ENCODE measurements around the gene MRPS16. TPM values are rescaled to one million over a fixed set of nuclear protein-coding genes. Genes with fewer than 3 reads are reported as not detected.

Gene MRPS16
- total RNA-seq, 4 donors from 2014 or later = 37.4 to 43.5 (median 40.3) TPM

DNA sequence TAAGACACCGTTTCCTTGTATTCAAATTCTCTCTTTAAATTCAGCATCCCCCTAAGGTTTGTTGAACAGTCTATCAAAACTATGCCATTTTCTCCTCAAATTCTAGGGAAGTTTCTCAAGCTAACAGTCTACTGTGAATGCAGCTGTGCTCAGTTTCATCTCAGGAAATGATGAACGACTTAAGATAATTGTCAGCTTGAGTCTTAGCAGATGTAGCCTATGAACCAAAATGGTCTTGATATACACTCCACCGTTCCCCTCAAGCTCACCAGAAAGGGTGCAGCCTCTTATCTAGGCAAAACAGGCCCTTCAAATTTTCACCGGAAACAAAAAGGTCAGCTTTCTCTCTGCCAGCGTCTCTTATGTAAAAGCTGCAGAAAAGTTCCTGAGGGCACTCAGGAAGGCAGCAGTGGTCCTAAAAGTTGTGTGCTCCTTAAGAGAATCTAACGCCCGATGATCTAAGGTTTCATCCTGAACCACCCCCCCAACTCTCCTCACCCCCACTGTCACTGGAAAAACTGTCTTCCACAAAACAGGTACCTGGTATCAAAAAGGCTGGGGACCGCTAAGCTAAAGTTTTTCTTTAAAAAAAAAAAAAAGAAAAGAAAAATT lies 7.5 kb downstream of the MRPS16 start:
- Histone ChIP-seq H3K27me3 (no peaks in the 10 kb centered on the region), H3K36me3 (peaks cover 2 to 72% of the 10 kb centered on the region in 2 donors), H3K27ac (no peak overlapping the region), H3K9me3 (no peaks in the 10 kb centered on the region), H3K4me3 (no peak overlapping the region), H3K4me1 (peaks cover 4 to 42% (median 10%) of the 10 kb centered on the region in 3 donors)
- TF ChIP-seq POLR2AphosphoS5 (IDR thresholded peaks at IDR 0.05) (no peak), EP300 (IDR thresholded peaks at IDR 0.05) (no peak), POLR2A (IDR thresholded peaks at IDR 0.05) (no peak), CTCF (IDR thresholded peaks at IDR 0.05) (no peak)
- ATAC-seq = no peak
- 45 to 61% methylated on average over 5 to 7 of the region's 8 CpGs for WGBS, 2 donors (ENCODE audit: low coverage in 1 of 2)

- 93 to 100% methylated on average over 2 of the region's 2 CpGs for WGBS, 2 donors (ENCODE audit: low coverage in 1 of 2)
- ATAC-seq = no peak
- no peak overlapping the region for H3K27ac ChIP-seq
- H3K36me3 ChIP-seq = peaks cover 2 to 100% of the 10 kb centered on the region in 2 donors
- H3K27me3 ChIP-seq = no peaks in the 10 kb centered on the region
- H3K4me3 ChIP-seq = no peak overlapping the region
- no peak for TF ChIP-seq EP300 (IDR thresholded peaks at IDR 0.05)
- no peak for TF ChIP-seq POLR2AphosphoS5 (IDR thresholded peaks at IDR 0.05)
- TF ChIP-seq CTCF (IDR thresholded peaks at IDR 0.05) = no peak
- no peak for TF ChIP-seq POLR2A (IDR thresholded peaks at IDR 0.05)
- peaks cover 0 to 11% (median 0%) of the 10 kb centered on the region in 3 donors for H3K4me1 ChIP-seq
- H3K9me3 ChIP-seq = no peaks in the 10 kb centered on the region
Observed at GRCh38 chr10:73239908-73240307, 12.5 kb downstream of the MRPS16 start.

- H3K27ac ChIP-seq = no peak overlapping the region
- TF ChIP-seq POLR2AphosphoS5 (IDR thresholded peaks at IDR 0.05) (no peak), POLR2A (IDR thresholded peaks at IDR 0.05) (no peak), EP300 (IDR thresholded peaks at IDR 0.05) (no peak), CTCF (IDR thresholded peaks at IDR 0.05) (no peak)
- no peaks in the 10 kb centered on the region for H3K9me3 ChIP-seq
- H3K36me3 ChIP-seq = peaks cover 2 to 100% of the 10 kb centered on the region in 2 donors
- WGBS, 2 donors (ENCODE audit: low coverage in 1 of 2) = 87 to 89% methylated on average over 5 of the region's 5 CpGs
- peaks cover 0 to 3% (median 0%) of the 10 kb centered on the region in 3 donors for H3K4me1 ChIP-seq
- ATAC-seq = no peak
- H3K27me3 ChIP-seq = no peaks in the 10 kb centered on the region
- no peak overlapping the region for H3K4me3 ChIP-seq
Observed at GRCh38 chr10:73238990-73239566, 13.4 kb downstream of the MRPS16 start.

DNA sequence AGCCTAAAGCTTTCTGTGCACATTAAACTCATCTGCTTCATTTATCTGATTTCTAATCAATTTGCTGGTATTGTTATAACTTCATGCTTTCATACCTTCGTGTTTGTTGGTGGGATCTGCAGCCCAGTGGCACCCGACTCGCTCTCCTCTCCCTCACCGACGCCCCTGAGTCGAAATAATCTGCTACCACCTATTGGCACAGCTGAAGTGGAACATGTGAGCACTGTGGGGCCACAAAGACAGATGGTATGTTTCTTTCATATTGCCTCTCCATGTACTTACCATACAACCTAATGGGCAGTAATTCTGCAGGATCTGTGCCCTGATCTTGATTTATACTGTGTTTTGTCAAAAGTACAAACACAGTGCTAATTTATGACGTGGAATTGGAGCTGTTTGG lies 17.7 kb downstream of the MRPS16 start:
- H3K27ac ChIP-seq = no peak overlapping the region
- ATAC-seq = no peak
- 81 to 85% methylated on average over 7 of the region's 7 CpGs for WGBS, 2 donors (ENCODE audit: low coverage in 1 of 2)

More for the DNA sequence above, 17.7 kb downstream of the MRPS16 start:
- TF ChIP-seq CTCF (IDR thresholded peaks at IDR 0.05) (no peak), EP300 (IDR thresholded peaks at IDR 0.05) (no peak), POLR2AphosphoS5 (IDR thresholded peaks at IDR 0.05) (no peak), POLR2A (IDR thresholded peaks at IDR 0.05) (no peak)
- H3K9me3 ChIP-seq = no peaks in the 10 kb centered on the region
- no peak overlapping the region for H3K4me3 ChIP-seq
- no peaks in the 10 kb centered on the region for H3K27me3 ChIP-seq
- H3K36me3 ChIP-seq = peaks cover 0 to 94% of the 10 kb centered on the region in 2 donors
- H3K4me1 ChIP-seq = no peaks in the 10 kb centered on the region

Measured in gastroesophageal sphincter (tissue), 4 donors.